ENCODE measurements around the gene DDX59. TPM values are rescaled to one million over a fixed set of nuclear protein-coding genes. Genes with fewer than 3 reads are reported as not detected.

The DDX59 gene
- total and polyA plus RNA-seq, 9 of the 15 experiments (the other 6 are each of a cell fraction or from before 2014, with no cell fraction given): 8.3 to 30.4 (median 19.8) TPM

- TF ChIP-seq NEUROD1 (IDR thresholded peaks at IDR 0.05; ENCODE audit: borderline replicate concordance, low read depth, low read length, partially characterized antibody) (peak; percentile 96), RUNX1 (IDR thresholded peaks at IDR 0.05; ENCODE audit: low read depth) (no peak), TCF7 (IDR thresholded peaks at IDR 0.05; ENCODE audit: borderline replicate concordance) (no peak), WHSC1 (IDR thresholded peaks at IDR 0.05; ENCODE audit: low read length) (no peak), ELF2 (CRISPR knock-in tag; IDR thresholded peaks at IDR 0.05) (peak; percentile 94), ZNF512 (tag; IDR thresholded peaks at IDR 0.05) (no peak), BMI1 (IDR thresholded peaks at IDR 0.05; ENCODE audit: low read length) (0 out of 2 replicates have a peak, but pooled peaks have one; percentile 61), ZBTB7A (IDR thresholded peaks at IDR 0.05; ENCODE audit: borderline replicate concordance, control insufficient read depth, low read depth, low read length) (peak; percentile 99), POU5F1 (IDR thresholded peaks at IDR 0.05; ENCODE audit: borderline replicate concordance, low read depth, low read length, partially characterized antibody) (no peak)
- TF ChIP-seq, protein P1, sequence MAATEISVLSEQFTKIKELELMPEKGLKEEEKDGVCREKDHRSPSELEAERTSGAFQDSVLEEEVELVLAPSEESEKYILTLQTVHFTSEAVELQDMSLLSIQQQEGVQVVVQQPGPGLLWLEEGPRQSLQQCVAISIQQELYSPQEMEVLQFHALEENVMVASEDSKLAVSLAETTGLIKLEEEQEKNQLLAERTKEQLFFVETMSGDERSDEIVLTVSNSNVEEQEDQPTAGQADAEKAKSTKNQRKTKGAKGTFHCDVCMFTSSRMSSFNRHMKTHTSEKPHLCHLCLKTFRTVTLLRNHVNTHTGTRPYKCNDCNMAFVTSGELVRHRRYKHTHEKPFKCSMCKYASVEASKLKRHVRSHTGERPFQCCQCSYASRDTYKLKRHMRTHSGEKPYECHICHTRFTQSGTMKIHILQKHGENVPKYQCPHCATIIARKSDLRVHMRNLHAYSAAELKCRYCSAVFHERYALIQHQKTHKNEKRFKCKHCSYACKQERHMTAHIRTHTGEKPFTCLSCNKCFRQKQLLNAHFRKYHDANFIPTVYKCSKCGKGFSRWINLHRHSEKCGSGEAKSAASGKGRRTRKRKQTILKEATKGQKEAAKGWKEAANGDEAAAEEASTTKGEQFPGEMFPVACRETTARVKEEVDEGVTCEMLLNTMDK (IDR thresholded peaks at IDR 0.05; ENCODE audit: borderline replicate concordance, insufficient read depth, low read depth, low read length, poor library complexity, severe bottlenecking): no peak
- TF ChIP-seq, protein P2, sequence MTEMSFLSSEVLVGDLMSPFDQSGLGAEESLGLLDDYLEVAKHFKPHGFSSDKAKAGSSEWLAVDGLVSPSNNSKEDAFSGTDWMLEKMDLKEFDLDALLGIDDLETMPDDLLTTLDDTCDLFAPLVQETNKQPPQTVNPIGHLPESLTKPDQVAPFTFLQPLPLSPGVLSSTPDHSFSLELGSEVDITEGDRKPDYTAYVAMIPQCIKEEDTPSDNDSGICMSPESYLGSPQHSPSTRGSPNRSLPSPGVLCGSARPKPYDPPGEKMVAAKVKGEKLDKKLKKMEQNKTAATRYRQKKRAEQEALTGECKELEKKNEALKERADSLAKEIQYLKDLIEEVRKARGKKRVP (CRISPR knock-in tag; IDR thresholded peaks at IDR 0.05): no peak
- TF ChIP-seq, protein P3, sequence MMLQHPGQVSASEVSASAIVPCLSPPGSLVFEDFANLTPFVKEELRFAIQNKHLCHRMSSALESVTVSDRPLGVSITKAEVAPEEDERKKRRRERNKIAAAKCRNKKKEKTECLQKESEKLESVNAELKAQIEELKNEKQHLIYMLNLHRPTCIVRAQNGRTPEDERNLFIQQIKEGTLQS (IDR thresholded peaks at IDR 0.05): peak; percentile 32; the same call in 1 of the 2 replicates
- TF ChIP-seq, protein P3 (CRISPR knock-in tag; conservative IDR thresholded peaks at IDR 0.05): no peak
- TF ChIP-seq, protein P4, sequence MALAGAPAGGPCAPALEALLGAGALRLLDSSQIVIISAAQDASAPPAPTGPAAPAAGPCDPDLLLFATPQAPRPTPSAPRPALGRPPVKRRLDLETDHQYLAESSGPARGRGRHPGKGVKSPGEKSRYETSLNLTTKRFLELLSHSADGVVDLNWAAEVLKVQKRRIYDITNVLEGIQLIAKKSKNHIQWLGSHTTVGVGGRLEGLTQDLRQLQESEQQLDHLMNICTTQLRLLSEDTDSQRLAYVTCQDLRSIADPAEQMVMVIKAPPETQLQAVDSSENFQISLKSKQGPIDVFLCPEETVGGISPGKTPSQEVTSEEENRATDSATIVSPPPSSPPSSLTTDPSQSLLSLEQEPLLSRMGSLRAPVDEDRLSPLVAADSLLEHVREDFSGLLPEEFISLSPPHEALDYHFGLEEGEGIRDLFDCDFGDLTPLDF (CRISPR knock-in tag; IDR thresholded peaks at IDR 0.05): peak; percentile 30; the same call in 1 of the 2 replicates
- TF ChIP-seq, protein P5, sequence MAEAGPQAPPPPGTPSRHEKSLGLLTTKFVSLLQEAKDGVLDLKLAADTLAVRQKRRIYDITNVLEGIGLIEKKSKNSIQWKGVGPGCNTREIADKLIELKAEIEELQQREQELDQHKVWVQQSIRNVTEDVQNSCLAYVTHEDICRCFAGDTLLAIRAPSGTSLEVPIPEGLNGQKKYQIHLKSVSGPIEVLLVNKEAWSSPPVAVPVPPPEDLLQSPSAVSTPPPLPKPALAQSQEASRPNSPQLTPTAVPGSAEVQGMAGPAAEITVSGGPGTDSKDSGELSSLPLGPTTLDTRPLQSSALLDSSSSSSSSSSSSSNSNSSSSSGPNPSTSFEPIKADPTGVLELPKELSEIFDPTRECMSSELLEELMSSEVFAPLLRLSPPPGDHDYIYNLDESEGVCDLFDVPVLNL (CRISPR knock-in tag; IDR thresholded peaks at IDR 0.05; ENCODE audit: low read depth): peak; percentile 98
- TF ChIP-seq, protein P6, sequence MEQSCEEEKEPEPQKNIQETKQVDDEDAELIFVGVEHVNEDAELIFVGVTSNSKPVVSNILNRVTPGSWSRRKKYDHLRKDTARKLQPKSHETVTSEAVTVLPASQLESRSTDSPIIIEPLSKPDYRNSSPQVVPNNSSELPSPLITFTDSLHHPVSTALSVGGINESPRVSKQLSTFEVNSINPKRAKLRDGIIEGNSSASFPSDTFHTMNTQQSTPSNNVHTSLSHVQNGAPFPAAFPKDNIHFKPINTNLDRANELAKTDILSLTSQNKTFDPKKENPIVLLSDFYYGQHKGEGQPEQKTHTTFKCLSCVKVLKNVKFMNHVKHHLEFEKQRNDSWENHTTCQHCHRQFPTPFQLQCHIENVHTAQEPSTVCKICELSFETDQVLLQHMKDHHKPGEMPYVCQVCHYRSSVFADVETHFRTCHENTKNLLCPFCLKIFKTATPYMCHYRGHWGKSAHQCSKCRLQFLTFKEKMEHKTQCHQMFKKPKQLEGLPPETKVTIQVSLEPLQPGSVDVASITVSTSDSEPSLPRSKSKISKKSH (CRISPR knock-in tag; IDR thresholded peaks at IDR 0.05): no peak
These were observed 49.2 kb downstream of the DDX59 start, which contains the start of gene KIF14 (continued) for GRCh38 chr1:200620273-200621131.

Data from K562 (cell line).